Ishikawa (cell line): ENCODE results near the gene GTF2H4.

Experiments used
- CEBPB ChIP-seq: IDR thresholded peaks from 2 replicates; pipeline ENCODE4 v1.6.1; 2012
- CREB1 ChIP-seq: IDR thresholded peaks from 2 replicates; pipeline ENCODE4 v1.6.1; 2012; ENCODE audit warnings: low read depth
- EGR1 ChIP-seq: IDR thresholded peaks from 2 replicates; pipeline ENCODE4 v1.6.1; 2012
- EP300 ChIP-seq: IDR thresholded peaks from 2 replicates; pipeline ENCODE4 v1.6.1; 2012; ENCODE audit warnings: borderline replicate concordance
- FOXM1 ChIP-seq: IDR thresholded peaks from 2 replicates; pipeline ENCODE4 v1.6.1; 2012; ENCODE audit warnings: low read depth, borderline replicate concordance
- MAX ChIP-seq: IDR thresholded peaks from 2 replicates; pipeline ENCODE4 v1.6.1; 2012
- NFIC ChIP-seq: IDR thresholded peaks from 2 replicates; pipeline ENCODE4 v1.6.1; 2012
- RAD21 ChIP-seq: IDR thresholded peaks from 2 replicates; pipeline ENCODE4 v1.6.1; 2012; ENCODE audit warnings: low read depth
- REST ChIP-seq: IDR thresholded peaks from 2 replicates; pipeline ENCODE4 v1.6.1; 2012; ENCODE audit warnings: low read depth, mild to moderate bottlenecking
- TAF1 ChIP-seq: IDR thresholded peaks from 2 replicates; pipeline ENCODE4 v1.6.1; 2012; ENCODE audit warnings: low read depth, mild to moderate bottlenecking
- TCF12 ChIP-seq: IDR thresholded peaks from 2 replicates; pipeline ENCODE4 v1.6.1; 2012; ENCODE audit warnings: low read depth
- TEAD4 ChIP-seq: IDR thresholded peaks from 2 replicates; pipeline ENCODE4 v1.6.1; 2012
- USF1 ChIP-seq: IDR thresholded peaks from 2 replicates; pipeline ENCODE4 v1.6.1; 2012
- YY1 ChIP-seq: IDR thresholded peaks from 2 replicates; pipeline ENCODE4 v1.6.1; 2012; ENCODE audit warnings: low read depth
- ZBTB7A ChIP-seq: IDR thresholded peaks from 2 replicates; pipeline ENCODE4 v1.6.1; 2012; ENCODE audit warnings: low read depth

GTF2H4 gene

GRCh38 chr6:30960907-30961673 lies 53.1 kb downstream of the GTF2H4 start:
- TF ChIP-seq CEBPB (no peak), TCF12 (no peak), ZBTB7A (no peak), EGR1 (no peak), REST (no peak), USF1 (no peak), EP300 (no peak), CREB1 (no peak), YY1 (no peak), TEAD4 (no peak), NFIC (no peak), TAF1 (no peak), FOXM1 (no peak), RAD21 (no peak), MAX (no peak)

GRCh38 chr6:30962716-30963115 lies 54.7 kb downstream of the GTF2H4 start:
- no peak for TF ChIP-seq EP300

- no peak for TF ChIP-seq CEBPB
- TF ChIP-seq RAD21 = no peak
- no peak for TF ChIP-seq FOXM1
- TF ChIP-seq EGR1 = no peak
- TF ChIP-seq CREB1 = no peak
- no peak for TF ChIP-seq REST
- no peak for TF ChIP-seq NFIC
- no peak for TF ChIP-seq ZBTB7A
- no peak for TF ChIP-seq TCF12
- TF ChIP-seq USF1 = no peak
- no peak for TF ChIP-seq EP300
- no peak for TF ChIP-seq TAF1
- TF ChIP-seq YY1 = no peak
These were observed 55.6 kb downstream of the GTF2H4 start for GRCh38 chr6:30963641-30964040.
